SIG-M5 treated with dmso at 0.1 percent for 504 hours (cell line): ENCODE measurements around the gene SERBP1.
A peak's percentile ranks its signal among the peaks of the same experiment; 100 is the strongest.
"Not testable (repeated sequence)": the region's sequence is repeated elsewhere in the genome, so short reads cannot be mapped to it uniquely, and the experiment has no call there.

Experiments
- DNase-seq: peaks from one replicate; lab custom pipeline; 2025; ENCODE audit not compliant: unreplicated experiment; lab: John Stamatoyannopoulos, UW

The SERBP1 gene

DNA sequence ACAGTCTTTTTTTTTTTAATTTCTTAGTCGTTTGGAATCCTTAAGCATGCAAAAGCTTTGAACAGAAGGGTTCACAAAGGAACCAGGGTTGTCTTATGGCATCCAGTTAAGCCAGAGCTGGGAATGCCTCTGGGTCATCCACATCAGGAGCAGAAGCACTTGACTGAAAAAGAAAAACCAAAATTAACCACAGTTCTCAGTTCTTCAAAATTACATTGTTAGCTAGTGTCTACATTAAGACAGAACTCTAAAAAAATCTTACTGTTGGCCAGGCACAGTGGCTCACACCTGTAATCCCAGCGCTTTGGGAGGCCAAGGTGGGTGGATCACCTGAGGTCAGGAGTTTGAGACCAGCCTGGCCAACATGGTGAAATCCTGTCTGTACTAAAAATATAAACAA lies 17.1 kb downstream of the SERBP1 start:
- DNase-seq: not testable (repeated sequence)

DNA sequence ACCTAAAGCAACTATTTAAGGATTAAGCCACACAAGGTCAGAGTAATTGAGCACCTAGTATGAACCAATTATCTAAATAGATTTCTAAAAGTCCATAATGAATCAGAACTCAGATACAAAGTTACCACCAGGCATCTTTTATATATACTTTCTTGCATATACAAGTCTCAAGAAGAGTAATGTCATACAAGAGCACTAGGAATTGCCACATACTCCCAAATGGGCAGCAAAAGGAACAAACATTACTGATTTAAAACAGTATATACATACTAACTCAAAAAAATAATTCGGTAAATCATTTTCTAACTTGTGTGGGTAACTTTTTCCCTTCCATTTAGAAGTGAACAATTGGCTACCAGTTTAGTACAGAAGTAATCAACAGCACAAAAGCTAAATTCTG lies 22.1 kb downstream of the SERBP1 start:
- DNase-seq: no peak

DNA sequence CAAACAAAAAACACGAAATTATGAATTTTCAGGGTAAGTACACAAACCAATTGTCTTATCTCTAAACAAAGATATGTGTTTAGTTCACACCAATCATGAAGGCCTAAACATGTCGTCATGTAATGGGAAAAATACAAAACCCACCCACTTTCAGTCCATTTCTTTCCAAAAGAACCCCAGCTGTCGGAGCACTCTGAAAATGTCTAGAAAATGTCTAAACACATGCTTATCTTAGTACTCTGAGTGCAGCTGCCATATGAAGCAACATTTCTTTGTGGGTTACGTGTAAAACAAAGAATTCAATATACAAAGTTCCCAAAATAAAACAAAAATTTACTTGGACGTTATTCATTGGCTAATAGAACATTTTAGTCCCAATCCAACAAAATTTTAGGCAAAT lies 22.7 kb downstream of the SERBP1 start:
- DNase-seq: no peak

DNA sequence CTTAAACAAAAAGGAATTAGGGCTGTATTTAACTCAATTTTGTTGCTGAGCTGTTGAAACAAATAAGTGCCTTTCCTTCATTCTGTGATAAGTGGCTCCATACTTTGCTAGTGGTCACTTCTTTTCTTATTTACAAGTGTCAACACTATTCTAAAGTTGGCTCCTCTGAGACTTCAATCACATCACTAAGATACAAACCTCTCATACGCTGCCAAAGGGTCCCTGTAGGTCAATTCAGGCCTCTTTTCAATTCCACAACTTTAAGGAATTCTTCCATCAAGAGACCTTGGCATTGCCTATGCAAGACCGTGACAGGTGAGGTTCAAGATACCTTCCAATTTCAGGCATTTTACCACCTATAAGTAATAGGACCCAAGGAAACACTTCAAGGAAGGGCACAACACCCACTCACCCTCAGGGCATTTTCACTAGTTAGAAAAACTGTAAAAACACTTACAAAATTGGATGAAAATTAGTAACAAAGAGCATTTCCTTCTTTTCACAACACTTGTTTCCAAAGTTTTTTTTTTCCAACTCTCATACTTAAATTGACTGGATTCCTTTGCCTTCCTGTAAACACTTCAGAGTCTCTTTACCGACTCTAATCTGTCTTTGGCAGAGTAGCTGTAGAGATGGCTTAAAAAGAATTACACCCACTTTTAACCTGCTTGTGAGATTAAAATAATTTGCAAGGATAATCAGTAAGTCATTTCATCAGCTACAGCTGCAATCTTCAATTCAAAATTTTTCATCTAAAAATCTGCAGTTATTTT lies 24.5 kb downstream of the SERBP1 start:
- no peak for DNase-seq

DNA sequence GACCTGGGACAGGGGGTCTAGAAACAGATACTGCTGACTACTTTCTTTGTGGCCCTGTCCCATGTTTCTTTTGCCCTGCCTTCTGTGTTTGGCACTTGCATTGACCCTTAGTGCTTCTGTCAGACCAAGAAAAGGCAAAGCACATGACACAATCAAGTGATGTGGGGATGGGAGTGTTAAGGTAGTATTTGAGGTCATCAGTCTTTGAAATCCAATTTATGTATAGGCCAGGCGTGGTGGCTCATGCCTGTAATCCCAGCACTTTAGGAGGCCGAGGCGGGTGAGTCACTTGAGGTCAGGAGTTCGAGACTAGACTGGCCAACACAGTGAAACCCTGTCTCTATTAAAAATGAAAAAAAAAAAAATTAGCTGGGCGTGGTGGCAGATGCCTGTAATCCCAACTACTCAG lies 26.0 kb downstream of the SERBP1 start:
- DNase-seq: no peak

DNA sequence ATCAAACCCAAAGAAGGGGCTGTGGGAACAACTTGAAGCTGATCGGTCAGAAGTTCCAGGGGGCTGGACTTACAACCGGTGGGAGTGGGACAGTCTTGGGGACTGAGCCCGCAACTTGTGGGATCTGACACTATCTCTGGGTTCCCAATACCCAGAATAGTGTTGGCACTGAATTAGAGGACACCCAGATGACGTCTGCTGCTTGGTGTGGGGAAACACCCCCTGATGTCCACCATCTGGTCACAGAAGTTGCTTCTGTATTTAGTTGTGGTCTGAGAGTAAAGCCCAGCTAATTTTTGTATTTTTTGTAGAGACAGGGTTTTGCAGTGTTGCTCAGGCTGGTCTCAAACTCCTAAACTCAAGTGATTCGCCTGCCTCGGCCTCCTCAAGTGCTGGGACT lies 28.8 kb downstream of the SERBP1 start:
- no peak for DNase-seq

DNA sequence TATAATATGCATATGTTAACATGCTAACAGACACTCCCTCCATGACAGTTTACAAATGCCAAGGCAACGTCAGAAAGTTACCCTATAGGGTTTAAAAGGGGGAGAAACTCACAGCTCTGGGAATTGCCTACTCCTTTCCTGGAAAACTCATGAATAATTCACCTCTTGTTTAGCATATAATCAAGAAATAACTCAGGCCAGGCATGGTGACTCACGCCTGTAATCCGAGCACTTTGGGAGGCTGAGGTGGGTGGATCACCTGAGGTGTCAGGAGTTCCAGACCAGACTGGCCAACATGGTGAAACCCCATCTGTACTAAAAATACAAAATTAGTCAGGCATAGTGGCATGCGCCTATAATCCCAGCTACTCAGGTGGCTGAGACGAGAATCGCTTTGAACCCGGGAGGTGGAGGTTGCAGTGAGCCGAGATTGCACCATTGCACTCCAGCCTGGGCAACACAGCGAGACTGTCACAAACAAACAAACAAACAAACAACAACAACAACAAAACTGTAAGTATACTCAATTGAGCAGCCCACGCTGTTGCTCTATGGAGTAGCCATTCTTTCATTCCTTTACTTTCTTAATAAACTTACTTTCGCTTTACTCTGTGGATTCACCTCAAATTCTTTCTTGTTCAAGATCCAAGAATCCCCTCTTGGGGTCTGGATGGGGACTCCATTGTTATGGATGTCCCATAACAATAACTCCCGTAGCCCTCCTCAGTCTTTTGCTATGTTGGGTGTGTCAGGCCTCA lies 30.0 kb downstream of the SERBP1 start:
- not testable (repeated sequence) for DNase-seq

DNA sequence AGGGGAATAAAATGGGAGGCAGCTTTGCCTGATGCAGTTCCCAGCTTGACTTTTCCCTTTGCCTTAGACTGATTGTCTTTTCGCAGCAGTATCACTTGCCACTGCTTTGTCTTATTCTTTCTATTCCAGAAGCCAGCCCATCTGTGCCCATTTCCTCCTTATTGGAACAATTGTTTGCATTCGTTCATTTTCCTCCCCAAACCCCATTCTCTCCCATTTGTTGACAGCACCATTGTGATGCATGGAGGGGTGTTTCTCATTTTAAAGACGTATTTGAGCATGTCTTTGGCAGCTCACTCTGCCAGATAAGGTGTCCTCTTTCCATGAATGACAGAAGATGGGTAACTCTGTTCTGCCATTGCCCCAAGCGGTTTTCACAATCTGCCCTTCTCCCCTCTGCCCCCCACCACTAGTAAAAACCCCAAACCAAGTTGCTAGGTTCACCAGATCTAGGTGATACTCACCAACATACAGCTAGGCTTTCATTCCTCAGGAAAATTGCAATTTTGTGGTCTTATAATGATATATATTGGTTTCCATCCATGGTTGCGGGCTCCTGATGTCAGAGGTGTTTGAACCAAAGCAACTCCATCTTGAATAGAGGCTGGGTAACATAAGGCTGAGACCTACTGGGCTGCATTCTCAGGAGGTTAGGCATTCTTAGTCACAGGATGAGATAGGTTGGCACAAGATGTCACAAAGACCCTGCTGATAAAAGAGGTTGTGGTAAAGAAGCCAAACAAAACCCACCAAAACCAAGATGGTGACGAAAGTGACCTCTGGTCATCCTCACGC lies 30.8 kb downstream of the SERBP1 start:
- DNase-seq: no peak

DNA sequence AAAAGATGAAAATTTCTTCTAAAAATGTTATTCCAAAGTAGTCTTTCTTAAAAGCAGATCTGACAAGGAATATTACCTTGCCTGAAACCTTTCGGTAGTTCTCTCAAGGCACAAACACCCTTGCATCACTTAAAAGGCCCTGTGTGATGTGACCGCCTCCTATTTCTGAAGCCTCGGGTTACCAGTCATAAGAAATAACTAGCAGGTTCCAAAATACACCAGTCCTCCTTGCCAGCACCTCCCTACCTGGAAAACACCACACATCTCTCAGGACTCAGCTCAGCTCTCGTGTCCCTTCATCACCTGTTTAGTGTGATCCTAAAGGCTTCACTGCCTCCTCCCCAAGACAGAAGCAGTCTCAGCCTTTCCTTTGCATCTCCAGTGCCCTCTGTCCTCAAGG lies 35.7 kb downstream of the SERBP1 start:
- DNase-seq: no peak

DNA sequence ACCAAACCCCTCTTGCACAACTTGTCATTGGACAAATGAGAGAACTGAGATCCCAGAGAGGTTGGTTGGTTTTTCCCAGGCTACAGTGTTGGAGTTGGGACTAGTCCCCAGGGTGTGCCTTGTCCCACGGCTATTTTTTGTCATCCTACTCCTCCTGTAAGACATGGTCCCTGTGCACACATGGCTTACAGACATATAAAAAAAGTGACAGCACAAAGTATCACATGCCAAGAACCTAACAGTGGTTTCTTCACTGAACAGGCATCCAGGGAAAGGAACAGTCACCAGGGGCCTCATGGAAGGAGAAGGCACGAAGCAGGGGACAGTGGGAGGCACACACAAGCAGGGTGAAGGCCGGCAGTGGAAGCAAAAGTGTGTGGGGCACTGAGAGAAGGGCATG lies 36.5 kb downstream of the SERBP1 start:
- DNase-seq: no peak

DNA sequence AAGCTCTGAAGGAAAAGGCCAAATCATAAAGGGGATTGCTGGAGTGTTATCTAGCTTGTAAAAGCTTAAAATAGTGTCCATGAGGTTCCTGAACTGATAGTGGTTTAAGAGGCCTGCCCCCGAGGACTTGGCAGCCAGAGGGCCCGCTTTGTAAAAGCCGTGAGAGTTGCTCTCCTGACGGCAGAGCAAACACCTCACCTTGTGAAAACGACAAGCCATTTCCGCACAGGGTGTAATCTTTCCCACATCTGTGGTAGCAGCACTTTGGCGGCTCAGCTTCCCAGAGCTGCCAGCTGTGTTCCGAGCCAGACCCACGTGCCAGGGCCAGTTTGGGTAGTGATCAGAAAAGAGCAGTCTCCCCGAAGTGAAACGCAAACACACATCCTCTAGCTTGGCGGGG lies 37.0 kb downstream of the SERBP1 start:
- no peak for DNase-seq

DNA sequence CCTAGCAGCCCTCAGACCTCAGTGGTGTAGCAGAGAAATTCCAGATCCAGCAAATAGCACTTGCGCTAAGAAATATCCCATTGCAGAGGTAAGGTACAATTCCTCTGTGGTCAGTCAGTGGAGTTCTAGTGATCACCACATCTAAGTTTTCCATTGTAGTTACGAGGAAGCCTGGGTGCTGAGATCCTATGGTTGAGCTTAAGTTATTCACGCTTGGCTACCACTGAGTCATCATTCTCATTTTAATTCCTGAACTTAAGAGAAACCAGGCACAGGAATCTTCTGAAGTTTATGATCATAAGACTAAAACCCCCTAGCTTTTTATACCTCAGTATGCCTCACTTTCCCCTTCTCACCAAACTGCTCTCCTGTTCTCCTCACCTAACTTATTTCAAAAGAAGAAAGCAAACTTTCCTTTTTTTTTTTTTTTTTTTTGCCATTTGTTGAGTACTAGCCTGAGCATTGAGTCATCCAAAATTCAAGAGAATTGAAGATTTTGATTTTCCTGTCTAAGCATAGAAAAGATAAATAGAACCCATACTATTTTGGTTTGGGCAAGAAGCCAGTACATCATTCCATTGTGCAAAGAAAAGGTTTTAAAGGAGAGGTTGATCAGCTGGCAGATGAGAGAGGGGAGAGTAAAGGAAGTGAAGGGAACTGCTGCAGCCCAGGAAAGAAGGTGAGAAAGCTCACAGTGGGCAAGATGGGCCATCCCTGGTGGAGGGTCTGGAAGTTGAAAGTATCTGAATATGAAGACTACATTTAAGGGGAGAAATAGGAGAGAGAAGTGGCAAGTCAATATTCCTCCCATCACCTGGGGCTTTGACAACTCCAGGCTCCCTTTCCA lies 39.9 kb downstream of the SERBP1 start:
- no peak for DNase-seq

DNA sequence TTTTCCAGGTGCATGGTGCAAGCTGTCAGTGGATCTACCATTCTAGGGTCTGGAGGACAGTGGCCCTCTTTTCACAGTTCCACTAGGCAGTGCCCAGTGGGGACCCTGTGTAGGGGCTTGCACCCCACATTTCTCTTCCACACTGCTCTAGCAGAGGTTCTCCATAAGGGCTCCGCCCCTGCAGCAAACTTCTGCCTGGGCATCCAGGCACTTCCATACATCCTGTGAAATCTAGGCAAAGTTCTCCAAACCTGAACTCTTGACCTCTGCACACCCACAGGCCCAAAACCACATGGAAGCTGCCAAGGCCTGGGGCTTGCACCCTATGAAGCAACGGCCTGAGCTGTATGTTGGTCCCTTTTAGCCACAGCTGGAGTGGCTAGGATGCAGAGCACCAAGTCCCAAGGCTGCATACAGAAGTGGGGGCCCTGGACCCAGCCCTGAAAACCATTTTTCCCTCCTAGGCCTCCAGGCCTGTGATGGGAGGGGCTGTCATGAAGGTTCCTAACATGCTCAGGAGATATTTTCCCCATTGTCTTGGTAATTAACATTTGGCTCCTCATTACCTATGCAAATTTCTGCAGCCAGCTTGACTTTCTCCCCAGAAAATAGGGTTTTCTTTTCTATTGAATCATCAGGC lies 46.1 kb downstream of the SERBP1 start:
- no peak for DNase-seq

DNA sequence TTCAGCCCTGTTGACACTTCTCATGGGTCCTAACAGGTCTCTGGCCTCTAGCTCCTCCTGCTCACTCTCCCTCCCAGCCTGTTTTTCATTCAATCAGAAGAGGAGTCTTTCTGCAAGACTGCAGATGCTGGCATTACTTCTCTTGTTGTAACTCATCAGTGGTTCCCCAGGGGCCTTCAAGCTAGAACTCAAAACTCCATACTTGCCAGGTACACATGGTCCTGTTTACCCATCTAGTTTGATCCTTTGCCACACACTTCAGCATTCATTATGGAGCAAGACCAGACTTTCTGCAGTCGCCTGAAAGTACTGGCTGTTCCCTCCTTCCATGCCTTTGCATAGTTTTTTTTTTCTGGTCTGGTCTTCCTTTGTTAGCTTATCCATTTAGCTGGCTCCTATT lies 47.9 kb downstream of the SERBP1 start:
- DNase-seq: no peak

DNA sequence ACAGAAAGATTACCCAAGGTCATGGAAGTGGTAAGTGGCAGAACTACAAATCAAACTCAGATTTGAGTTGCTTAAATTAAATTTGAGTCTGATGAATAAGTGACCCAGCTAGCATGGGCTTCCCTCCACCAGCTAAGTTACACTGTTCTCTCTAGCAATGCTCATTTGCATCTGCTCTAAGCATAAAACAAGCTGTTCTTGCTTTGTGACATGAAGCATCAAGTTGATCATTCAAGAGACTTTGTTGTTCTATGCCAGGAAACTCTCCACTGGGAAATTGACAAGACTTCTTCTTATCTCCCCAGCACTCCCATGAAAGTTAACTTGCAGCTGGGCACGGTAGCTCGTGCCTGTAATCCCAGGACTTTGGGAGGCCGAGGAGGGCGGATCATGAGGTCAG lies 49.0 kb downstream of the SERBP1 start:
- no peak for DNase-seq

DNA sequence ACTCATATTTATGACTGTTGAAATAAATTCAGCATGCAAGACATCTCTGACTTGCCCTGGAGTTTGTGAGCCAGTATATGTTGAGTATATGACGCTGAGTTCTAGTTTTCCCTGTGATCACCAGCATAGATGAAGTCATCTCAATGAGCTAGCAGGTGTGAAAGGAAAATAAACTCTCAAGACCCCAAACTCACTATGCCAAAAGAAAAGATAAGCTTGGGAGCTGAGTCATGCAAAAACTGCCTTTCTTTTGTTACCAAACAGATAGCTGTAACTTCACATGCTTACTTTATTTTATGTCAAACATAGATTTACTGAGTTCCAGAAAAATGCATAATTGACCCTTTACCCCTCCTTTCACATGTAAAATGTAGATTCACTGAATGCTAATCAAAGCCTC lies 52.9 kb downstream of the SERBP1 start:
- no peak for DNase-seq

DNA sequence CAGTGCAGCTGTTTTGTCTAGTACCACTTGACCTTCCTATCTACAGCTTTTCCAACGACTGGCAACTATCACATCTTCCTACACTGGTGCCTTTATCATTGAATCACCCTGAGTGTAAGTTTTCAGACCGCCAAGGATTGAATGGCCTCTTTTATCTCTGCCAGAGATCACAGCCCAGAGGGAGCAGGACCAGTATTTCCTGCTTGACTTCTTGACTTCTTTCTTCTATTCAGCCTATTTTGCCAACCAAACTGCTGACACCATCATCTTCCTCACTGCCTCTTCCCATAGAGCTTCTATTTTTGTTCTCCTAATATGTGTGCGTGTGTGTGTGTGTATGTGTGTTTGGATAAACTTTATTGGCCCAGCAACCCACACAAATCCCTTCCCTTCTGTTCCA lies 53.8 kb downstream of the SERBP1 start:
- DNase-seq: peak; percentile 45

DNA sequence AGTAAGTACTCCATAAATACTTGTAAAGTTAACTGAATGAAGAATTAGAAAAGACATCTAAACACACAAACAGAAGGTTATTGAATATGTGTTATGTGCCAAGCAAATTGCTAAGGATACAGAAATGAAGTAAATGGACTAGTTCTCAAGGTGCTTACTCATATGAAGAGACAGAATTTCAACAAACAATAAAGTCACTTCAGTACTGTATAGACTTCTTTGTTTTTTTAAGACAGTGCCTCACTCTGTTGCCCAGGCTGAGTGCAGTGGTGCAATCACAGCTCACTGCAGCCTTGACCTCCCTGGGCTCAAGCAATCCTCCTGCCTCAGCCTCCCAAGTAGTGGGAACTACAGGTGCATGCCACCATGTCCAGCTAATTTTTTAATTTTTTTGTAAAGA lies 57.3 kb downstream of the SERBP1 start:
- no peak for DNase-seq

DNA sequence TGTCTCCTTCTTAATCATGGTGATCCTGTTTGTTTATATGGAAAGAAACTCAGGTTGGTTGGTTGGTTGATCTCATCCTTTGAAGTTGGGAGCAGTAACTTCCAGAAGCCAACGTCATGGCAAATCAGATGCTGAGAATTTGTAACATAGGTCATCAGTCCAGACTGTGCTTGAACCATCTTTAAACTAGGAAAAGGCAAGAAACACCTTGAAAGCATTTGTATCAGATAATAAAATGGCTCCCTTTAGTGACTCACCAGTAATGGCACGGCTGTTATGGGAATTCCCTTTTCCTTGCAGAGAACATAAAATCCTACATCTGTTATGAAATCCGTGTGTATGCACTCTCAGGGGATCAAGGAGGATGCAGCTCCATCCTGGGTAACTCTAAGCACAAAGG lies 58.1 kb downstream of the SERBP1 start:
- no peak for DNase-seq

DNA sequence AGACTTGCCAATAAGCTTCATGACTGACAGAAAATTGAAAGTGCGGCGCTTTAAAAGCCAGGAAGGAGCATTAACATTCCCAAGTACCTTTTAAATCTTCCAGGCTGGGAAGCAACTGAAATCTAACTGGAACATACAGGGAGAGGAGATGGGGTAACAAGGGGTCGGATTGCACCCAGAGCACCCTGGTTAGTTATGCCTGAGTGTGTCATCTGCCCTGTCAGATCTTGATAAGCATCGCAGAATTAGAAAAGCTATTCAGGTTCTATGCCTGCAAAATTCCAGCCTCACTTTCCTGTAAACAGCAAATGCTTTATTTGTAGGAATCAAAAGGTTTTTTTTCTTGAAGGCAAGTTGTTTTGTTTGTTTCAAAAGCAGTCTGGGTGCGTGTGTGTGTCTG lies 58.5 kb downstream of the SERBP1 start:
- no peak for DNase-seq
